HEK293 (cell line): ENCODE measurements around the gene CAMTA2.

Experiments
- CTCF ChIA-PET: fragments of 350-600 bp; formaldehyde crosslinking; extraction: SDS; loops from one replicate; lab custom pipeline; 2021; ENCODE audit warnings: antibody characterized with exemption; lab: Yijun Ruan, JAX
- POLR2A ChIA-PET: fragments of 300-600 bp; formaldehyde crosslinking; extraction: SDS; loops from one replicate; lab custom pipeline; 2020; ENCODE audit warnings: antibody characterized with exemption, inconsistent platforms; lab: Yijun Ruan, JAX
- H3K27ac ChIP-seq: fragments of 200-500 bp; sonication (Bioruptor generic); 2 replicates; pipeline ENCODE4 v1.5.1; 2014; ENCODE audit warnings: low read depth, low read length, control low read depth, inconsistent platforms; ENCODE audit errors: extremely low read depth
- H3K36me3 ChIP-seq, 2 experiments: fragments of 200-500 bp in 1 of 2; sonication (Bioruptor generic) in 1 of 2; 1 replicate in 1 of 2; 2 replicates in 1 of 2; pipeline ENCODE4 v1.5.1; 2014 to 2017; ENCODE audit warnings: inconsistent platforms in 2 of 2, low read length in 2 of 2; ENCODE audit not compliant: control insufficient read depth in 2 of 2, insufficient read depth in 1 of 2
- H3K4me1 ChIP-seq: fragments of 200-500 bp; sonication (Bioruptor generic); 2 replicates; pipeline ENCODE4 v1.5.1; 2014; ENCODE audit warnings: mild to moderate bottlenecking, low read length, inconsistent platforms; ENCODE audit not compliant: control insufficient read depth, insufficient read depth
- H3K4me3 ChIP-seq: 2 replicates; pipeline ENCODE4 v1.5.1; 2011; ENCODE audit warnings: low read depth, mild to moderate bottlenecking, control low read depth, low read length, moderate library complexity
- H3K9me3 ChIP-seq: fragments of 200-500 bp; sonication (Bioruptor generic); 2 replicates; pipeline ENCODE4 v1.5.1; 2014; ENCODE audit warnings: low read depth, low read length, inconsistent platforms; ENCODE audit not compliant: control insufficient read depth, insufficient read depth
- BCL11A ChIP-seq: fragments of 450-650 bp; formaldehyde crosslinking; IDR thresholded peaks from 2 replicates; pipeline ENCODE4 v1.5.1; 2016; ENCODE audit warnings: low read depth, missing biosample characterization, missing genetic modification characterization
- GLIS1 ChIP-seq: fragments of 450-650 bp; formaldehyde crosslinking; IDR thresholded peaks from 2 replicates; pipeline ENCODE4 v1.5.1; 2016; ENCODE audit warnings: missing biosample characterization, missing genetic modification characterization
- GLIS2 ChIP-seq: fragments of 450-650 bp; formaldehyde crosslinking; IDR thresholded peaks from 2 replicates; pipeline ENCODE4 v1.5.1; 2016; ENCODE audit warnings: missing biosample characterization, missing genetic modification characterization
- HOXD13 ChIP-seq: sonication (generic); formaldehyde crosslinking; IDR thresholded peaks from 2 replicates; pipeline ENCODE4 v1.8.0; 2022; ENCODE audit warnings: missing genetic modification reagents, borderline replicate concordance
- MYNN ChIP-seq: fragments of 450-650 bp; formaldehyde crosslinking; IDR thresholded peaks from 2 replicates; pipeline ENCODE4 v1.5.1; 2016; ENCODE audit warnings: missing biosample characterization, missing genetic modification characterization, borderline replicate concordance
- REPIN1 ChIP-seq: fragments of 450-650 bp; formaldehyde crosslinking; IDR thresholded peaks from 2 replicates; pipeline ENCODE4 v1.5.1; 2017; ENCODE audit warnings: missing biosample characterization, missing genetic modification characterization, low read depth
- SP3 ChIP-seq: fragments of 450-650 bp; formaldehyde crosslinking; IDR thresholded peaks from 2 replicates; pipeline ENCODE4 v1.5.1; 2016; ENCODE audit warnings: missing biosample characterization, missing genetic modification characterization
- ZBTB7A ChIP-seq: fragments of 450-650 bp; formaldehyde crosslinking; IDR thresholded peaks from 2 replicates; pipeline ENCODE4 v1.5.1; 2016; ENCODE audit warnings: low read depth, missing biosample characterization, missing genetic modification characterization
- ZFHX2 ChIP-seq: fragments of 450-650 bp; formaldehyde crosslinking; conservative IDR thresholded peaks from 2 replicates; pipeline ENCODE4 v1.5.1; 2016; ENCODE audit warnings: missing biosample characterization, missing genetic modification characterization
- ZNF341 ChIP-seq: fragments of 450-650 bp; formaldehyde crosslinking; IDR thresholded peaks from 2 replicates; pipeline ENCODE4; 2016; ENCODE audit warnings: low read depth, missing biosample characterization, missing genetic modification characterization
- ZNF391 ChIP-seq: fragments of 450-650 bp; formaldehyde crosslinking; IDR thresholded peaks from 2 replicates; pipeline ENCODE4 v1.5.1; 2016; ENCODE audit warnings: low read depth, missing biosample characterization, missing genetic modification characterization, borderline replicate concordance
- ZNF501 ChIP-seq: fragments of 450-650 bp; formaldehyde crosslinking; IDR thresholded peaks from 2 replicates; pipeline ENCODE4 v1.5.1; 2016; ENCODE audit warnings: missing biosample characterization, missing genetic modification characterization
- ZNF544 ChIP-seq: fragments of 450-650 bp; formaldehyde crosslinking; IDR thresholded peaks from 2 replicates; pipeline ENCODE4 v1.5.0; 2017; ENCODE audit warnings: missing biosample characterization, missing genetic modification characterization
- ZNF555 ChIP-seq: fragments of 450-650 bp; formaldehyde crosslinking; conservative IDR thresholded peaks from 2 replicates; pipeline ENCODE4 v1.5.1; 2017; ENCODE audit warnings: missing biosample characterization, mild to moderate bottlenecking, missing genetic modification characterization, inconsistent platforms
- ZNF610 ChIP-seq: fragments of 450-650 bp; formaldehyde crosslinking; IDR thresholded peaks from 2 replicates; pipeline ENCODE4 v1.5.1; 2016; ENCODE audit warnings: missing biosample characterization, missing genetic modification characterization, borderline replicate concordance
- ZNF624 ChIP-seq: fragments of 450-650 bp; formaldehyde crosslinking; IDR thresholded peaks from 2 replicates; pipeline ENCODE4 v1.5.1; 2017; ENCODE audit warnings: missing biosample characterization, missing genetic modification characterization
- ZNF629 ChIP-seq: fragments of 450-650 bp; formaldehyde crosslinking; IDR thresholded peaks from 2 replicates; pipeline ENCODE4 v1.5.1; 2017; ENCODE audit warnings: missing biosample characterization, missing genetic modification characterization
- TF ChIP-seq, protein P1 (sequence below): fragments of 450-650 bp; formaldehyde crosslinking; IDR thresholded peaks from 2 replicates; pipeline ENCODE4 v1.5.1; 2016; ENCODE audit warnings: missing biosample characterization, missing genetic modification characterization
- TF ChIP-seq, protein P2 (sequence below): fragments of 450-650 bp; formaldehyde crosslinking; IDR thresholded peaks from 2 replicates; pipeline ENCODE4 v1.5.1; 2016; ENCODE audit warnings: missing biosample characterization, missing genetic modification characterization
- TF ChIP-seq, protein P3 (sequence below): fragments of 450-650 bp; formaldehyde crosslinking; IDR thresholded peaks from 2 replicates; pipeline ENCODE4; 2016; ENCODE audit warnings: missing biosample characterization, missing genetic modification characterization
- TF ChIP-seq, protein P4 (sequence below): fragments of 450-650 bp; formaldehyde crosslinking; conservative IDR thresholded peaks from 2 replicates; pipeline ENCODE4 v1.5.1; 2016; ENCODE audit warnings: low read depth, missing biosample characterization, missing genetic modification characterization
- TF ChIP-seq, protein P5 (sequence below): fragments of 450-650 bp; formaldehyde crosslinking; IDR thresholded peaks from 2 replicates; pipeline ENCODE4 v1.5.1; 2016; ENCODE audit warnings: missing biosample characterization, missing genetic modification characterization
- TF ChIP-seq, protein P6 (sequence below): fragments of 450-650 bp; formaldehyde crosslinking; IDR thresholded peaks from 2 replicates; pipeline ENCODE4 v1.5.1; 2017; ENCODE audit warnings: missing biosample characterization, mild to moderate bottlenecking, missing genetic modification characterization, moderate library complexity

Gene CAMTA2

DNA sequence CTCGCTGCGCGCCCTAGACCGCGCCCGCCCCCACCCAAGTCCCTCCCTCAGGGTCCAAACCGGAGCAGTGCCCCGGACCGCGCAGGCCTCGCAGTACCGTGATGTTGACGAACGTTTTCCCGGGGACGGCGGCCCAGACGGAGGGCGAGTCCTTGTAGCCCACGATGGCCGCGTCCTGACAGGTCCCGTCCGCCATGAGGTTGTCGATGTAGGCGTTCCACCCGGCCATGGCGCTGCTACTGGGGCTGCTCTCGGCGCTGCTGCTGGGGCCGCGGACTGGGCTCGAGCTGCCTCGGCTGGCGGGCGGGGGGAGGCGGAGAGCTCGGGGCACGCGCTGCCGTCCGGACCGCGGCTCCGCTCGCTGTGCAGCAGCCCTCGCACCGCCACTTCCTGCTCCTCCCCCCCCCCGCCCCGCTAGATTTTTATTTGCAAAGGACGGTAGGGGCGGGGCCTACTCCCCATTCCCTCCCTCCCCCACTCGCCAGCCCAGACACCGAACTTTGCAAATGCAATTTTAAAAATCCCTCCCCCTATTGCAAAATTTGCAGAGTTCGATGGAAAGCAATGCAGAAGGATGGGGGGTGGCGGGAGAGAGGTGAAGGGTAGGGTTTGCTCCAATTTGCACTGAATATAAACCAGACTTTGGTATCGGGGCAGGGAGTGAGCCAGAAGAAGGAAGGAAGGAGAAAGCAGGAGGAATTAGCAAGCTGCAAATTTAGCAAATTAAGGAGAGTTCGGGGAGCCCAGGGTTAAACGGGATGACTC is 39.1 kb downstream of the CAMTA2 start, which contains the start of gene PFN1 (continued):
- TF ChIP-seq, protein P1, sequence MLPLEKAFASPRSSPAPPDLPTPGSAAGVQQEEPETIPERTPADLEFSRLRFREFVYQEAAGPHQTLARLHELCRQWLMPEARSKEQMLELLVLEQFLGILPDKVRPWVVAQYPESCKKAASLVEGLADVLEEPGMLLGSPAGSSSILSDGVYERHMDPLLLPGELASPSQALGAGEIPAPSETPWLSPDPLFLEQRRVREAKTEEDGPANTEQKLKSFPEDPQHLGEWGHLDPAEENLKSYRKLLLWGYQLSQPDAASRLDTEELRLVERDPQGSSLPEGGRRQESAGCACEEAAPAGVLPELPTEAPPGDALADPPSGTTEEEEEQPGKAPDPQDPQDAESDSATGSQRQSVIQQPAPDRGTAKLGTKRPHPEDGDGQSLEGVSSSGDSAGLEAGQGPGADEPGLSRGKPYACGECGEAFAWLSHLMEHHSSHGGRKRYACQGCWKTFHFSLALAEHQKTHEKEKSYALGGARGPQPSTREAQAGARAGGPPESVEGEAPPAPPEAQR = 0 out of 2 replicates have a peak, but pooled peaks have one; percentile 46
- TF ChIP-seq MYNN = 0 out of 2 replicates have a peak, but pooled peaks have one; percentile 70
- TF ChIP-seq, protein P2, sequence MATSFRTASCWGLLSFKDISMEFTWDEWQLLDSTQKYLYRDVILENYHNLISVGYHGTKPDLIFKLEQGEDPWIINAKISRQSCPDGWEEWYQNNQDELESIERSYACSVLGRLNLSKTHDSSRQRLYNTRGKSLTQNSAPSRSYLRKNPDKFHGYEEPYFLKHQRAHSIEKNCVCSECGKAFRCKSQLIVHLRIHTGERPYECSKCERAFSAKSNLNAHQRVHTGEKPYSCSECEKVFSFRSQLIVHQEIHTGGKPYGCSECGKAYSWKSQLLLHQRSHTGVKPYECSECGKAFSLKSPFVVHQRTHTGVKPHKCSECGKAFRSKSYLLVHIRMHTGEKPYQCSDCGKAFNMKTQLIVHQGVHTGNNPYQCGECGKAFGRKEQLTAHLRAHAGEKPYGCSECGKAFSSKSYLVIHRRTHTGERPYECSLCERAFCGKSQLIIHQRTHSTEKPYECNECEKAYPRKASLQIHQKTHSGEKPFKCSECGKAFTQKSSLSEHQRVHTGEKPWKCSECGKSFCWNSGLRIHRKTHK (tag by site-specific recombination) = no peak

DNA sequence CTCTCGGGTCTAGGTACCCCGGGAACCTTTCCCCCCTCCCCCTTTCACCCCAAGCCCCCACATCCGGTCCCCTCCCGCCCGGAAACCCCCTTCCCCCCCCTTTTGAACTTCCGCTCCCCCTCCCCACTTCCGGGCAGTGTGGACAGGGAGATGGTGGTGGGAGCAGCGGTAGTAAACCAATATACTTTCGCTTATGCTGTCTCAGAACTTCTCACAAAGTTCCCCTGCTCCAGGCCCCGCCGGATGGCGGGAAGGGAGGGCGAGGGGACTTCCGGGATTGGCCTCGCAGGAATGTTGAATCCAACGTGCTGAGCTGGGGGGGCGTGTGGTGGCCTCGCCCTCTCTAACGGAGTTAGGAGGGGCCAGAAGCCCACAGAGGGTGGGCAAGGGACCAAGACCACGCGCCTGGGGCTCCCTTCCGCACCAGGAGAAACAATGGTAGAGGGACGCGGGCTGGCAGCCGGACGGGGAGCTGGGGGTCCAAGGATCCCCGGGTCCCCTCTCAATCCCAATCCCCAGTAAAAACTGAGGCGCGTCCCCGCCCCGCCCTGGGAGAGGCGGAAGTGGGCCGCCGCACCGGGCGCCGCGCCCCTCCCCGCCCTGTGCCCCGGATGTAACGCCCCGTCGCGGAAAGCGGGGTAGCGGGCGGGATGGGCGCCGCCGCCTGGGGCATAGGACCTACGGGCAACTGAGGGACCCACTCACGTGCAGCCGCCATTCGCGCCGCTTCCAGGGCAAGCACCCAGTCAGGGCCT is 39.9 kb downstream of the CAMTA2 start:
- ChIA-PET POLR2A (interaction anchor here (0.7 to 17.9 kb wide), 13 partner anchors 8 to 158 kb away, joined by 3 to 358 read pairs (median 6); partner anchors contain the start of genes CAMTA2, INCA1, KIF1C and PLD2), CTCF (interaction anchor here (0.5 to 2.5 kb wide), 3 partner anchors 8 to 1558 kb away, joined by 3 to 11 read pairs (median 6); partner anchors contain the start of genes RNF167 and SLC25A11)
- H3K36me3 ChIP-seq = peaks cover 29 to 47% of the 10 kb centered on the region in 2 experiments
- H3K4me3 ChIP-seq = peak overlapping the region; percentile 97
- no peaks in the 10 kb centered on the region for H3K9me3 ChIP-seq
- H3K27ac ChIP-seq = peak overlapping the region; percentile 99
- H3K4me1 ChIP-seq = peaks cover 21% of the 10 kb centered on the region
- TF ChIP-seq, protein P3, sequence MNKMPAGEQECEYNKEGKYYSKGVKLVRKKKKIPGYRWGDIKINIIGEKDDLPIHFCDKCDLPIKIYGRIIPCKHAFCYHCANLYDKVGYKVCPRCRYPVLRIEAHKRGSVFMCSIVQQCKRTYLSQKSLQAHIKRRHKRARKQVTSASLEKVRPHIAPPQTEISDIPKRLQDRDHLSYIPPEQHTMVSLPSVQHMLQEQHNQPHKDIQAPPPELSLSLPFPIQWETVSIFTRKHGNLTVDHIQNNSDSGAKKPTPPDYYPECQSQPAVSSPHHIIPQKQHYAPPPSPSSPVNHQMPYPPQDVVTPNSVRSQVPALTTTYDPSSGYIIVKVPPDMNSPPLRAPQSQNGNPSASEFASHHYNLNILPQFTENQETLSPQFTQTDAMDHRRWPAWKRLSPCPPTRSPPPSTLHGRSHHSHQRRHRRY (tag by site-specific recombination) = 0 out of 2 replicates have a peak, but pooled peaks have one; percentile 29
- TF ChIP-seq ZNF610 = no peak
- no peak for TF ChIP-seq HOXD13
- TF ChIP-seq ZFHX2 = 0 out of 2 replicates have a peak, but pooled peaks have one; percentile 8
- TF ChIP-seq, protein P4, sequence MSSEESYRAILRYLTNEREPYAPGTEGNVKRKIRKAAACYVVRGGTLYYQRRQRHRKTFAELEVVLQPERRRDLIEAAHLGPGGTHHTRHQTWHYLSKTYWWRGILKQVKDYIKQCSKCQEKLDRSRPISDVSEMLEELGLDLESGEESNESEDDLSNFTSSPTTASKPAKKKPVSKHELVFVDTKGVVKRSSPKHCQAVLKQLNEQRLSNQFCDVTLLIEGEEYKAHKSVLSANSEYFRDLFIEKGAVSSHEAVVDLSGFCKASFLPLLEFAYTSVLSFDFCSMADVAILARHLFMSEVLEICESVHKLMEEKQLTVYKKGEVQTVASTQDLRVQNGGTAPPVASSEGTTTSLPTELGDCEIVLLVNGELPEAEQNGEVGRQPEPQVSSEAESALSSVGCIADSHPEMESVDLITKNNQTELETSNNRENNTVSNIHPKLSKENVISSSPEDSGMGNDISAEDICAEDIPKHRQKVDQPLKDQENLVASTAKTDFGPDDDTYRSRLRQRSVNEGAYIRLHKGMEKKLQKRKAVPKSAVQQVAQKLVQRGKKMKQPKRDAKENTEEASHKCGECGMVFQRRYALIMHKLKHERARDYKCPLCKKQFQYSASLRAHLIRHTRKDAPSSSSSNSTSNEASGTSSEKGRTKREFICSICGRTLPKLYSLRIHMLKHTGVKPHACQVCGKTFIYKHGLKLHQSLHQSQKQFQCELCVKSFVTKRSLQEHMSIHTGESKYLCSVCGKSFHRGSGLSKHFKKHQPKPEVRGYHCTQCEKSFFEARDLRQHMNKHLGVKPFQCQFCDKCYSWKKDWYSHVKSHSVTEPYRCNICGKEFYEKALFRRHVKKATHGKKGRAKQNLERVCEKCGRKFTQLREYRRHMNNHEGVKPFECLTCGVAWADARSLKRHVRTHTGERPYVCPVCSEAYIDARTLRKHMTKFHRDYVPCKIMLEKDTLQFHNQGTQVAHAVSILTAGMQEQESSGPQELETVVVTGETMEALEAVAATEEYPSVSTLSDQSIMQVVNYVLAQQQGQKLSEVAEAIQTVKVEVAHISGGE (tag by site-specific recombination) = peak; percentile 71
- no peak for TF ChIP-seq ZNF501 (tag by site-specific recombination)
- TF ChIP-seq ZNF629 (tag by site-specific recombination) = 0 out of 2 replicates have a peak, but pooled peaks have one; percentile 10
- TF ChIP-seq REPIN1 = no peak
- TF ChIP-seq, protein P5, sequence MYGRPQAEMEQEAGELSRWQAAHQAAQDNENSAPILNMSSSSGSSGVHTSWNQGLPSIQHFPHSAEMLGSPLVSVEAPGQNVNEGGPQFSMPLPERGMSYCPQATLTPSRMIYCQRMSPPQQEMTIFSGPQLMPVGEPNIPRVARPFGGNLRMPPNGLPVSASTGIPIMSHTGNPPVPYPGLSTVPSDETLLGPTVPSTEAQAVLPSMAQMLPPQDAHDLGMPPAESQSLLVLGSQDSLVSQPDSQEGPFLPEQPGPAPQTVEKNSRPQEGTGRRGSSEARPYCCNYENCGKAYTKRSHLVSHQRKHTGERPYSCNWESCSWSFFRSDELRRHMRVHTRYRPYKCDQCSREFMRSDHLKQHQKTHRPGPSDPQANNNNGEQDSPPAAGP (tag by site-specific recombination) = peak; percentile 70; the same call in 1 of the 2 replicates
- peak; percentile 91 for TF ChIP-seq SP3
- TF ChIP-seq ZBTB7A (tag by site-specific recombination) = peak; percentile 80; the same call in 1 of the 2 replicates
- no peak for TF ChIP-seq ZNF555
- TF ChIP-seq GLIS1 (tag by site-specific recombination) = peak; percentile 34; the same call in 1 of the 2 replicates
- TF ChIP-seq ZNF391 = no peak
- TF ChIP-seq BCL11A = 0 out of 2 replicates have a peak, but pooled peaks have one; percentile 13
- no peak for TF ChIP-seq ZNF544 (tag by site-specific recombination)
- TF ChIP-seq, protein P6, sequence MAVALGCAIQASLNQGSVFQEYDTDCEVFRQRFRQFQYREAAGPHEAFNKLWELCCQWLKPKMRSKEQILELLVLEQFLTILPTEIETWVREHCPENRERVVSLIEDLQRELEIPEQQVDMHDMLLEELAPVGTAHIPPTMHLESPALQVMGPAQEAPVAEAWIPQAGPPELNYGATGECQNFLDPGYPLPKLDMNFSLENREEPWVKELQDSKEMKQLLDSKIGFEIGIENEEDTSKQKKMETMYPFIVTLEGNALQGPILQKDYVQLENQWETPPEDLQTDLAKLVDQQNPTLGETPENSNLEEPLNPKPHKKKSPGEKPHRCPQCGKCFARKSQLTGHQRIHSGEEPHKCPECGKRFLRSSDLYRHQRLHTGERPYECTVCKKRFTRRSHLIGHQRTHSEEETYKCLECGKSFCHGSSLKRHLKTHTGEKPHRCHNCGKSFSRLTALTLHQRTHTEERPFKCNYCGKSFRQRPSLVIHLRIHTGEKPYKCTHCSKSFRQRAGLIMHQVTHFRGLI = peak; percentile 57; the same call in 1 of the 2 replicates
- TF ChIP-seq GLIS2 (tag by site-specific recombination) = peak; percentile 90
- TF ChIP-seq ZNF341 (tag by site-specific recombination) = peak; percentile 68
- no peak for TF ChIP-seq ZNF624 (tag by site-specific recombination)
